GM11168 (cell line): ENCODE measurements around the gene TMC1.

Source experiments
- in situ Hi-C: fragments of 300-500 bp; cut with MboI; formaldehyde crosslinking; loops from one replicate; pipeline ENCODE4 v1.12.0; 2022; ENCODE audit warnings: low sequenced_read_pairs; ENCODE audit not compliant: unreplicated experiment

The TMC1 gene

GRCh38 chr9:72658703-72659102 lies 137.3 kb downstream of the TMC1 start:
- in situ Hi-C loops, result no loop called here

DNA sequence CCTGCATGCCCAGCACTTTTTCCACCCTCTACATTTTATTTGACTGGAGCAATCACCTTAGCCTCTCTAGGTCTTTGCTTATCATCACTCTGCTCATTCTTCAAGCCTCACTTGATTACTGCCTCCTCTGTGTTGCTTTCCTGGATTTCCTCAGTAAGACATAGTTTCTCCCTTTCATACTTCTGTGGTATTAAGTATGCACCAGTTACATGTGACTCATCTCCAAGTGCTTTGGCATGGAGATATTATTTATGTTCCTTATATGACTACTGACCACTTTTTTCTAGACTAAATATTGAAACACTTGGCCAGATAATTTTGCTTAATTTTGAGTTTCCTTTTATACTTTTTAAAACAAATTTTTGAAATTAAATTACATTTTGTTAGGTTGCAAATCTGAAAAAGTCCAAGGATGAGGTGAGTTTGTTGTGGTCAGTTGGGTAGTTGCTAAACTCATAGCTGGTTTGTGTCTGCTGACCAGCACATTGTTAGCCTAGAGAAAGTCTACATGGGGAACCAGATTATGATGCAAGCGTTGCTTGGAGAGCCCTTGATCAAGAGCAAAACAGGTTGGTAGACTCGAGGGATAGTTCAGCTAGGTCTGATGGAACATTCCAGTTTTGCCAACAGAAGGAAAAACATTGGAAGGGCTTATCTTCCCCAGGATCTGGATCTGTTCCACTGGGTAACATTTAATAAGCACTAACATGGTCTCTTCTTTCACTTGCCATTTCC lies 140.2 kb downstream of the TMC1 start:
- in situ Hi-C loops, result no loop called here

GRCh38 chr9:72665421-72665820 lies 144.0 kb downstream of the TMC1 start:
- in situ Hi-C loops, result no loop called here

GRCh38 chr9:72667181-72667580 lies 145.8 kb downstream of the TMC1 start:
- in situ Hi-C loops, result no loop called here

DNA sequence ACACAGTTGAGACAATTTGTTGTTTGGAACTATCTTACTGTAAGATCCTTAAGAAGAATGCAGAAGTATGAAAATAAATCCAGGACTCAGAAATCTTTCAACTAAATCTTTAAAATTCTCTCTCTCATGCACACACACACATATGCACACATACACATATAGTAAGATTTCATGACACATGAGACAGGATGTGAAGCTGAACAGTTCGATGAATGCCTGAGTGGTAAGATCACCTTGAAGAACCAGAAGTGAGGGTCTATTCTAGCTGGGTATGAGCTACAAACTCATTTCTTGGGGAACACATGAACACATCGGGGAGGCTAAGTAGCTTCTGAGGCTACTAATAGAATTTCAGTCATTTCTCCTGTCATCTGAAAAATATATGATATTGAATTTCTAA lies 153.6 kb downstream of the TMC1 start:
- in situ Hi-C loops, result no loop called here

DNA sequence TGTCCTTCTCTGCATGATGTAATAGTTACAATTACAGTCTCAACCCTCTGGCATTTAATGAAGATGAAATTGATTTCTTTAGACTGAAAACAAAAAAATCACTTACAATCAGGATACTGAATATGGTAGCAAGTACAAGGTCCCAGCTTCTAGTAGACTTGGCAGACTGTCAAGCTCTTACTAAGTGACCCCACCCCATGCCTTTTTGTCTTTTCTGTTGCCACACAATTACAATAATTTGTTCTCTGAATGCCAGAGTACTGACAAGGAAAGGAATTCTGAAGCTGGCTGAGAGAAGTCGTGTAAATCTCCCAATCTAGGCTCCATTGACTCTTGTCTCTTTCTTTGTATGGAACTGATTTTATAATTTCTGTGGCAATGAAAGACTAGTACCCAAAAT lies 154.2 kb downstream of the TMC1 start:
- in situ Hi-C loops, result no loop called here

GRCh38 chr9:72680593-72681282 lies 159.3 kb downstream of the TMC1 start:
- in situ Hi-C loops, result no loop called here

DNA sequence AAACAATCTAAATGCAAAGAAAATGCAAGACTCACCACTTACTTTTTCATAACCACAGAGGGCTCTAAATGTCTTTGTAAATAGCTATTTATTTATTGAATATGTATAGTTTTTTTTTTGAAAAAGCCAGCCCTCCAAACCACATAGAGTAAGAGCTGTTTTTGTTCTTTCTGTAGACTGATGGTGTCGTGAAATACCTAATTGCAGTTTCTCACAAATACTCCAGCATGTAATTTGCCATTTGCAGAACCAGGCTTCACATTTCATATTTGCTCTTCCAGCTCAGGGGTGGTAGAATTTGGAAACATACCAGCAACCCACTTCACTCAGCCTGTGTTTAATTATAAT lies 159.8 kb downstream of the TMC1 start:
- in situ Hi-C loops, result no loop called here

DNA sequence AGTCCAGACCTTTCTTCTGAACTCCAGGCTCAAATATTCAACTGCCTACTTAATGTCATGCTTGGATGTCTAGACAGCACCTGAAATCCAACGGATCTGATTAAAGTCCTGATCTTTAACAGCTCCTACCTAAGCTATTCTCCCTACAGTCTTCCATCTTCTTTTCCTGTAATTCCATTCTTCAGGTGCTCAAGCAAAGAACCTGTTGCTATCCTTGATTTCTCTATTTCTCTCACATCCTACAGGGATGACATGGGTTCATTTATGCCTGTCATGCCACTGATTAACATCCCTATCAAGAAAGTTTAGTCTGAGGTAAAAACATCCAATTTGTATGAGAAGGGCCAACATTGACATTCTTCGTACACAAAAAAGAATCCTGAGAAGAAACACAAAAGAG lies 163.2 kb downstream of the TMC1 start:
- in situ Hi-C loops, result no loop called here

DNA sequence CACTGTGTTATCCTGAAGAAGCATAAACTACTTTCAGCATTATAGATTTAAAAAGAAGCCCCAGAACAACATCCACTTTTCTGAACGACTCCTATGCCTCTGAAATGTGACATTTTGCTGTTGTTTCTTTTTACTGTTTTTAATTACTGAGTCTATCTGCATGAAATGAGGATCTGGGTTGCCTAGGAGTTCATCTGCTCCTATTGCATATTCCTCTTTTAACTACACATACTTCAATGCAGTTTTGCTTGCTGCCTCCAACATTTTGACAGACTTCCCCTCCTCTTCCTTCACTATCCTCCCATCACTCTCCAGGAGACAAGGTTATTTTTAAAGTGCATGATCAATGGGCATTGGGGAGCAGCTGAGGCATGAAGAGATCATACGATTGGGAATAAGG lies 164.5 kb downstream of the TMC1 start:
- in situ Hi-C loops, result no loop called here

- in situ Hi-C loops, result no loop called here
Measured at GRCh38 chr9:72687331-72687730, 165.9 kb downstream of the TMC1 start.

DNA sequence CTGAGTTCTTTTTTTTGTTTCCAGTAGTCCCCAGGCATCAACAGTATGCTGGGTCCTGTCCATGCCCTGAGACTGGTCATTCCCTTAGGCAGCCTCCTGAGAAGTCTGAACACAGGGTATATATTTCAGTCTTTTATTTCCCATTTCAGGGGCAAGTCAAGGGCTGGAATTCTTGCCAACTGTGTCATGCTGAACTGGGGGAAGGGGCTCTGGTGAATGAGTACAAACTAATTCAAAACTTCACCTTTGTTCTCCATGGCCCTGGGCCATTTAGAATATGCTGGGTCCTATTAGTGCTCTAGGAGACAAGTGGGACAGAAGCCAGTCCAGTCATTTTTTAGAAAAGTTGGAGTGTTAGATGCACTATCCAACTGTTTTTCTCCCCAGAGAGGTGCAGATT lies 170.3 kb downstream of the TMC1 start:
- in situ Hi-C loops, result no loop called here

GRCh38 chr9:72695365-72695764 lies 174.0 kb downstream of the TMC1 start:
- in situ Hi-C loops, result no loop called here

GRCh38 chr9:72696511-72696910 lies 175.1 kb downstream of the TMC1 start:
- in situ Hi-C loops, result no loop called here

DNA sequence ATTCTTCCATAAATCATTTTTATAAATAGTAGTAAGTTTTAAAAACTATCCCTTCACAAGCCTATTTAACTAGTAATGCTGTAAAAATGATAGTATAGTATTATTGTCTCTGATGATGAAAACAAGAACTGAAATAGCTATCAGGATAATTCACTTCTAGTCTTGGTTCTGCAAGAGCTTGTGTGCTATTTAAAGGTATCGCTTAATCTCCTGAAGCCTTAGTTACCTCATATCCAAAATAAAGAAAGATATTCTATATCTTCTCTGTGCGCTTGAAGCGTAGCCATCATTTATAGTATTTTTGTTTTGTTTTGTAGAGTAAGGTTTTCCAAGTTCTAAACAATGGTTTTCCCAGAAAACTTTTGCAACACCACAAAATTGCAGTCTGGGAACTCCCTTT lies 180.1 kb downstream of the TMC1 start:
- in situ Hi-C loops, result no loop called here

- in situ Hi-C loops, result no loop called here
Measured at GRCh38 chr9:72703574-72703973, 182.2 kb downstream of the TMC1 start.

GRCh38 chr9:72704688-72705375 lies 183.4 kb downstream of the TMC1 start:
- in situ Hi-C loops, result no loop called here

- in situ Hi-C loops, result no loop called here
Measured at GRCh38 chr9:72718503-72718902, 197.1 kb downstream of the TMC1 start.

DNA sequence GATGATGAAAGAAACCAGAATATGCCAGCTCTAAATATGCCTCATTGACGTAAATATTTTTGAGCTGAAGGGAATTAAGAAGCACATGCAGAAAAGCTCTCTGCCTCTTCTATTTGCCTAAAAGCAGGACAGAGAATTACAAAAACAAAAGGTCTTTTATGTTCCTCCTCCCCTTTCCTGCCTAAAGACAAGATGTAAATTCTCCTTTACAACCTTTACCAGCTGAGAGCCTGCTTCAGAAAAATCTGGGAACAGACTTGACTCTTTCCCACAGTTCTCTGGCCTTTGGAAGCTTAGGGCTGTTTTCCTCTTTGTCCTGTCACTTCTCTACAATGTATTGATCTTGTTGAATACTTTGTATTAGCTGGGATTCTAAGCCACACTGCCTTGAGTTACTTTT lies 199.7 kb downstream of the TMC1 start:
- in situ Hi-C loops, result no loop called here

DNA sequence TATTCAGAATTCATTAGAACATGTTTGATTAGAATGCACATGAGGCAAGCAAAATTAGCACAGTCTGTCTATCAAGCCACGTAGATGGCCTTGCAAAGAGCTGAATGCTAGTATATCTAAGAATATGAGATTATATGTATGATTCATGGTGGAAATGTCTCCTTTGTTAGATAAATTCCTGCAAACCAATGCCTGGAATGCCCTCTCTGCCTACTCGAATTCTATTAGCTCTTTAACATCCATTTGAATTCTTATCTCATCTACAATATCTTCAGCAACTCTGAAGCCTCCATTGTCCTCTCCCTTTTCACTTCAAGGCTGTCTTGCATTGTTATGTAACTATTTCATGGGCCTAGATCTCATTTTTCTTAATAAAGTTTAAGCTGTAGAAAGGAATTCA lies 205.5 kb downstream of the TMC1 start:
- in situ Hi-C loops, result no loop called here

DNA sequence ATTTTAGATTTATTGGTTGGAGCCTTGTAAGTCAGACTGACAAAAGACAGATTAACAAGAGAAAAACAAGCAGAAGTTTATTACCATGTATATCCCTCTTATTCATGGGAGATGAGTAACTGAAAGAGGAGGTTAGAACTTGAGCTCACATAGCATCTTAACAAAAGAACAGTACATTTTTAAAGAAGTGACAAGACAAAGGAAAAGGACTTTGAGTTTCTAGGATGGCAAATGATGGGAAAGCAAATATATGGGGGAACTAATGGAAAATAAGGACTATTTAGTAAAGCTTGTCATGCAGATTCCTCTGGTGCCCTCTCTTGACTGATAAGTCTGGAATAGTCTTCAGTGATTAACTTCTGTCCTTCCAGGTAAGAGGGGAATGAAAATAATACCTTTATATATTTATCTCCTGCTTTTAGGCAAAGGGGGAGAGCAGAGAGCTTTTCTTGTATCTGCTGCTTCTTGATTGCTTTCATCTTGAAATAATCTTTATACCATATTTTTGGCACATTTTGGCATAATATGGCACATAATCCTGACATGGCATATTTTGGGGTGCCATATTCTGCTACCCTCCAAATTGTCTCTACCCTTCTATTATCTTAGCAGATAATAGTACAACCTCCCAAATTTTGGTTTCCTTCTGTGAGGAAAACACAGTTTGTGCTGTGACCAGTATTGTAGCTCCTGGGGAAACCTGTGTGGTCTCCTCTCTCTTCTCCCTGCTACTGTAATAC lies 206.8 kb downstream of the TMC1 start:
- in situ Hi-C loops, result no loop called here
